ENCODE measurements around the gene OR2T12.
"Not testable (repeated sequence)": the region's sequence is repeated elsewhere in the genome, so short reads cannot be mapped to it uniquely, and the experiment has no call there.

The OR2T12 gene

DNA sequence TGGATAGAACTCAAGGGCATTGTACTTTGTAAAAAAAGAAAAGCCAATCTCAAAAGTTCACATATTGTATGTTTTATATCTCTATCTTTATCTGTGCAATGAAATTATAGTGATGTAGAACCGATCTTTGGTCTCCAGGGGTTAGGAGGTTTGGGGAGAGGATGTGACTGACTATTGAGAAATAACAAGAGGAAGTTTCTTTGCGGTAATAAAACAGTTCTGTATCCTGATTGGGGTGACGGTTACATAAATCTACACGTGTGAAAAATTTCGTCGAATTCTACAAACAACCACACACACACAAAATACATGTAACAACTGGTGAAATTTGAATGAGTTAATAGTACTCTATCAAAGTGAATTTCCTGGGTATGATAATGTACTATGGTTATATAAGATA is 14.8 kb downstream of the OR2T12 start:
- TF ChIP-seq EZH2 (IDR thresholded peaks at IDR 0.05; ENCODE audit: borderline replicate concordance, low read length) (no peak), CTCF (IDR thresholded peaks at IDR 0.05; ENCODE audit: low read length) (no peak)
- Histone ChIP-seq H3K9ac (ENCODE audit: low read length) (no peak overlapping the region), H3K9me3 (ENCODE audit: low read length) (no peaks in the 10 kb centered on the region), H3K27me3 (ENCODE audit: insufficient read depth, low read length) (no peaks in the 10 kb centered on the region), H4K20me1 (ENCODE audit: insufficient read depth, low read length) (no peaks in the 10 kb centered on the region), H3K9me2 (ENCODE audit: low read depth, low read length) (no peaks in the 10 kb centered on the region), H3K27ac (ENCODE audit: low read depth, low read length, poor library complexity, severe bottlenecking) (no peak overlapping the region), H2AFZ (ENCODE audit: low read length) (no peak overlapping the region), H3K36me3 (ENCODE audit: insufficient read depth, low read length) (no peaks in the 10 kb centered on the region), H3K4me2 (ENCODE audit: low read length) (no peak overlapping the region), H3K4me1 (ENCODE audit: insufficient read depth, low read length, severe bottlenecking) (no peaks in the 10 kb centered on the region), H3F3A (ENCODE audit: insufficient read depth, low read length) (no peaks in the 10 kb centered on the region), H3K79me2 (ENCODE audit: insufficient read depth, low read length) (no peaks in the 10 kb centered on the region), H3K4me3 (ENCODE audit: low read depth, low read length, poor library complexity, severe bottlenecking) (no peak overlapping the region)

DNA sequence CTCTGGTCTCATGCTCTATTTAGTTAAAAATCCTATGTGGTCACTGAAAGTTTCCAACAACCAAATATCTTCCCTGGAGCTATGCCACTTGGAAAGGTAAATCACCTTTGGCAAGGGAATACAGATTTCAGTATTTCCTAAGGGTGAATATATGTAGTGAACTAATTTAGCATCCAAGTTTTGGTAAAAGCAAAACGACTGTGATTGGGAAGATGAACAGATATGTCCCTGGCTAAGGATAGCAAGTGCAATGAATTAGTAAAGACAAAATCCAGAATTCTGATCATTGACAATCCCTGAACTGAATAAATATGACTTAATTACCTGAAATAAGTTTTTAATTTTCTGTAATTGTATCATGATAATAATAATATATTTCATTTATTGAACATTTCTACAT is 25.3 kb downstream of the OR2T12 start, which contains the start of gene OR2T33:
Gene OR2T33, minus strand, starts transcription at position 101 of the 400 bp plus-strand sequence. CDS start 4,162 bp downstream, outside the sequence.
- H3K4me3 ChIP-seq (ENCODE audit: low read depth, low read length, poor library complexity, severe bottlenecking) = no peak within 1 kb of the TSS
- no peak within 1 kb of the TSS for H3K9ac ChIP-seq (ENCODE audit: low read length)
- no peak for TF ChIP-seq EZH2 (IDR thresholded peaks at IDR 0.05; ENCODE audit: borderline replicate concordance, low read length)
- no peak for TF ChIP-seq CTCF (IDR thresholded peaks at IDR 0.05; ENCODE audit: low read length)
- H3K27me3 ChIP-seq (ENCODE audit: insufficient read depth, low read length) = no peaks in the 10 kb centered on the region
- H3K4me1 ChIP-seq (ENCODE audit: insufficient read depth, low read length, severe bottlenecking) = no peaks in the 10 kb centered on the region
- H3K36me3 ChIP-seq (ENCODE audit: insufficient read depth, low read length) = no peaks in the 10 kb centered on the region
- no peak within 1 kb of the TSS for H3K4me2 ChIP-seq (ENCODE audit: low read length)
- H3F3A ChIP-seq (ENCODE audit: insufficient read depth, low read length) = no peaks in the 10 kb centered on the region
- no peak within 1 kb of the TSS for H3K27ac ChIP-seq (ENCODE audit: low read depth, low read length, poor library complexity, severe bottlenecking)
- H3K9me2 ChIP-seq (ENCODE audit: low read depth, low read length) = no peaks in the 10 kb centered on the region
- no peaks in the 10 kb centered on the region for H3K9me3 ChIP-seq (ENCODE audit: low read length)
- no peaks in the 10 kb centered on the region for H3K79me2 ChIP-seq (ENCODE audit: insufficient read depth, low read length)
- H4K20me1 ChIP-seq (ENCODE audit: insufficient read depth, low read length) = no peaks in the 10 kb centered on the region
- no peak within 1 kb of the TSS for H2AFZ ChIP-seq (ENCODE audit: low read length)

- not testable (repeated sequence) for H3K27me3 ChIP-seq (ENCODE audit: insufficient read depth, low read length); H3K4me1 ChIP-seq (ENCODE audit: insufficient read depth, low read length, severe bottlenecking); H4K20me1 ChIP-seq (ENCODE audit: insufficient read depth, low read length); H3K4me3 ChIP-seq (ENCODE audit: low read depth, low read length, poor library complexity, severe bottlenecking); H3K9me3 ChIP-seq (ENCODE audit: low read length); H3K79me2 ChIP-seq (ENCODE audit: insufficient read depth, low read length); H3K4me2 ChIP-seq (ENCODE audit: low read length); H3K9ac ChIP-seq (ENCODE audit: low read length); H3K27ac ChIP-seq (ENCODE audit: low read depth, low read length, poor library complexity, severe bottlenecking); H3K9me2 ChIP-seq (ENCODE audit: low read depth, low read length); H2AFZ ChIP-seq (ENCODE audit: low read length); H3F3A ChIP-seq (ENCODE audit: insufficient read depth, low read length); H3K36me3 ChIP-seq (ENCODE audit: insufficient read depth, low read length)
Measured at GRCh38 chr1:248273225-248273624, 30.0 kb downstream of the OR2T12 start.

DNA sequence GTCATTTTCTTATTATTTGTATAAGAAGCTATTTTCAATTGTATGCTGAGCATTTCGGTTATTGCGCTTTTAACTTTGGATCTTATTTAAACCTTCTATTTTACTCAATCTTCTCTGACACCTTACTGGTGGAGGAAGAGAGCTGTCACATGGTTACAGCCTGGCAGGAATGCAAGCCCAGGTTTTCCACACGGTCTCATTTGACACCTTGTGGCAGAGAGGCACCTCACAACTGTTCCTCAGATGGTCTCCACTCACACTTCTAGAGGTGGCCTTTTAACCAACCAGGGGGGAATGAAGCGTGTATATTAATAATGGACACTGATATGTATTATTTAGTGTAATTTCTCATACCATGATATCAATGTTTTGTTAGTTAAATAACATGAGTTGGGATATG is 35.0 kb downstream of the OR2T12 start:
- Histone ChIP-seq H3K27ac (ENCODE audit: low read depth, low read length, poor library complexity, severe bottlenecking) (no peak overlapping the region), H3K4me1 (ENCODE audit: insufficient read depth, low read length, severe bottlenecking) (no peaks in the 10 kb centered on the region), H3K9me3 (ENCODE audit: low read length) (no peaks in the 10 kb centered on the region), H2AFZ (ENCODE audit: low read length) (no peak overlapping the region), H3K9ac (ENCODE audit: low read length) (no peak overlapping the region), H3K9me2 (ENCODE audit: low read depth, low read length) (no peaks in the 10 kb centered on the region), H4K20me1 (ENCODE audit: insufficient read depth, low read length) (no peaks in the 10 kb centered on the region), H3K36me3 (ENCODE audit: insufficient read depth, low read length) (no peaks in the 10 kb centered on the region), H3K4me3 (ENCODE audit: low read depth, low read length, poor library complexity, severe bottlenecking) (no peak overlapping the region), H3F3A (ENCODE audit: insufficient read depth, low read length) (no peaks in the 10 kb centered on the region), H3K4me2 (ENCODE audit: low read length) (no peak overlapping the region), H3K79me2 (ENCODE audit: insufficient read depth, low read length) (no peaks in the 10 kb centered on the region), H3K27me3 (ENCODE audit: insufficient read depth, low read length) (no peaks in the 10 kb centered on the region)
- TF ChIP-seq CTCF (IDR thresholded peaks at IDR 0.05; ENCODE audit: low read length) (no peak), EZH2 (IDR thresholded peaks at IDR 0.05; ENCODE audit: borderline replicate concordance, low read length) (no peak)

GRCh38 chr1:248259309-248259708 is 43.9 kb downstream of the OR2T12 start:
- not testable (repeated sequence) for H3K79me2 ChIP-seq (ENCODE audit: insufficient read depth, low read length); H3K9ac ChIP-seq (ENCODE audit: low read length); H3K27ac ChIP-seq (ENCODE audit: low read depth, low read length, poor library complexity, severe bottlenecking); H3K4me3 ChIP-seq (ENCODE audit: low read depth, low read length, poor library complexity, severe bottlenecking); H3F3A ChIP-seq (ENCODE audit: insufficient read depth, low read length); H4K20me1 ChIP-seq (ENCODE audit: insufficient read depth, low read length); H3K9me2 ChIP-seq (ENCODE audit: low read depth, low read length); H3K4me1 ChIP-seq (ENCODE audit: insufficient read depth, low read length, severe bottlenecking); H3K36me3 ChIP-seq (ENCODE audit: insufficient read depth, low read length); H3K27me3 ChIP-seq (ENCODE audit: insufficient read depth, low read length); H2AFZ ChIP-seq (ENCODE audit: low read length); H3K4me2 ChIP-seq (ENCODE audit: low read length); H3K9me3 ChIP-seq (ENCODE audit: low read length)

Data from OCI-LY1 (cell line).